Pancreas (tissue), 10 donors: ENCODE measurements around the gene OR13A1. TPM values are rescaled to one million over a fixed set of nuclear protein-coding genes. Genes with fewer than 3 reads are reported as not detected.

Experiments used
- ATAC-seq, 4 donors: fragments of 200-7000 bp; cut with Tn5 transposase; one replicate each; pipeline versions ENCODE4 v1.8.0 to v1.9.1; 2020; ENCODE audit warnings: mild to moderate bottlenecking in 4 of 4, moderate library complexity in 4 of 4
- DNase-seq, 6 donors: peaks; one replicate each; pipeline ENCODE4 v3.0.0-alpha.2; 2020
- FAIRE-seq: peaks from 2 replicates; lab custom pipeline; 2012; peaks lifted over from hg19 to GRCh38; lab: Jason Lieb, UNC
- H3K27ac ChIP-seq, 4 donors: fragments of 200-600 bp; sonication (generic); 1 replicate in 3 of 4; 2 replicates in 1 of 4; pipeline versions ENCODE4 v1.5.0 to v1.8.0; 2020
- H3K27me3 ChIP-seq, 4 donors: fragments of 200-600 bp; one replicate each; pipeline ENCODE4 v1.8.0; 2021
- H3K36me3 ChIP-seq, 3 donors: fragments of 200-600 bp; sonication (generic) in 1 of 3; one replicate each; pipeline versions ENCODE4 v1.5.0 to v1.8.0; 2020 to 2021
- H3K4me1 ChIP-seq, 3 donors: fragments of 200-600 bp; one replicate each; pipeline ENCODE4 v1.8.0; 2021
- H3K4me3 ChIP-seq, 4 donors: fragments of 200-600 bp; sonication (generic) in 2 of 4; one replicate each; pipeline versions ENCODE4 v1.5.0 to v1.8.0; 2020 to 2021
- H3K9me3 ChIP-seq, 4 donors: fragments of 200-600 bp; one replicate each; pipeline ENCODE4 v1.8.0; 2021
- CTCF ChIP-seq, 4 donors: fragments of 200-600 bp; sonication (generic) in 3 of 4; IDR thresholded peaks; one replicate each; pipeline versions ENCODE4 v1.5.0 to v1.8.0; 2021; ENCODE audit warnings: antibody characterized with exemption in 4 of 4
- WGBS, 2 donors: extraction: QIAGEN DNeasy Blood & Tissue Kit; methylation state at CpG; one replicate each; pipeline ENCODE4 v1.1.7; 2013; 5-methylcytosine and 5-hydroxymethylcytosine counted together
- intact Hi-C, 3 donors: fragments of 100-400 bp; cut with DNase I; formaldehyde crosslinking; loops; one replicate each; pipeline versions ENCODE4 v1.11.1 to v1.14.2; 2022
- polyA plus RNA-seq, 2 donors: library from polyadenylated mRNA; stranded (reverse); fragments of 200-250 nt; gene quantifications; one replicate each; pipeline ENCODE4 v1.2.3, GENCODE V29; 2013
- total RNA-seq, 6 donors: library from RNA; stranded (reverse); fragmentation: NEBNext Ultra II Directional in 4 of 6; extraction: Animal tissue kit (Norgen Biotek cat#: 25700) in 4 of 6; gene quantifications; one replicate each; pipeline versions ENCODE4 v1.2.1 to v1.2.4, GENCODE V29; 2021 to 2023
- donor health status: healthy with polysubstance abuse.
- donor health status: DM: no; HTN: no; CAD: no; lungs with moderate emphysema.
- donor health status: DM: no; HTN: no; CAD: no.
- donor health status: control.
- donor health status: control.
- donor health status: Bipolar disorder and iron deficiency.
- donor health status: DM: yes; HTN: yes; CAD: no.
- donor health status: DM: no; HTN: no; CAD: no.
- donor health status: DM: no; HTN: no; CAD: no.
- donor health status: DM: yes; HTN: yes; CAD: no.

OR13A1 gene
- total and polyA plus RNA-seq, 8 donors: 0.09 to 0.42 (median 0.15) TPM; not detected in 4

GRCh38 chr10:45255706-45256105 lies 59.7 kb downstream of the OR13A1 start:
- Histone ChIP-seq H3K4me3 (no peak overlapping the region), H3K36me3 (no peaks in the 10 kb centered on the region), H3K27me3 (no peaks in the 10 kb centered on the region), H3K9me3 (no peaks in the 10 kb centered on the region), H3K27ac (no peak overlapping the region), H3K4me1 (no peaks in the 10 kb centered on the region)
- ATAC-seq: no peak
- WGBS, 2 donors: 64 to 84% methylated on average over 1 of the region's 1 CpG
- FAIRE-seq: no peak
- no peak for DNase-seq
- intact Hi-C loops: no loop called here
- no peak for TF ChIP-seq CTCF (IDR thresholded peaks at IDR 0.05)

- intact Hi-C loops: no loop called here
- Histone ChIP-seq H3K36me3 (no peaks in the 10 kb centered on the region), H3K4me1 (no peaks in the 10 kb centered on the region), H3K4me3 (no peak overlapping the region), H3K9me3 (no peaks in the 10 kb centered on the region), H3K27ac (no peak overlapping the region), H3K27me3 (no peaks in the 10 kb centered on the region)
- no peak for TF ChIP-seq CTCF (IDR thresholded peaks at IDR 0.05)
- ATAC-seq (no peak), FAIRE-seq (no peak), DNase-seq (no peak)
These were observed 60.5 kb downstream of the OR13A1 start for GRCh38 chr10:45254892-45255291.

GRCh38 chr10:45253183-45253914 lies 62.1 kb downstream of the OR13A1 start:
- WGBS, 2 donors: 44 to 54% methylated on average over 2 of the region's 2 CpGs
- intact Hi-C loops: no loop called here
- FAIRE-seq (no peak), DNase-seq (no peak), ATAC-seq (no peak)
- Histone ChIP-seq H3K27ac (no peak overlapping the region), H3K9me3 (no peaks in the 10 kb centered on the region), H3K4me1 (no peaks in the 10 kb centered on the region), H3K36me3 (no peaks in the 10 kb centered on the region), H3K27me3 (no peaks in the 10 kb centered on the region), H3K4me3 (no peak overlapping the region)
- TF ChIP-seq CTCF (IDR thresholded peaks at IDR 0.05): no peak

Other genes starting within 250 kb of the OR13A1 start
- gene ALOX5, start 58.6 kb upstream of the OR13A1 start, total RNA-seq: 10 to 100 TPM in 5 of 6 donors, 1 to 10 TPM in 1; 6.2 to 35.0 (median 30.8) TPM
- gene ALOX5, start 58.6 kb upstream of the OR13A1 start, polyA plus RNA-seq: 10 to 100 TPM; 26.0 to 44.3 TPM